ENCODE measurements around the gene WWC2.

WWC2 gene

DNA sequence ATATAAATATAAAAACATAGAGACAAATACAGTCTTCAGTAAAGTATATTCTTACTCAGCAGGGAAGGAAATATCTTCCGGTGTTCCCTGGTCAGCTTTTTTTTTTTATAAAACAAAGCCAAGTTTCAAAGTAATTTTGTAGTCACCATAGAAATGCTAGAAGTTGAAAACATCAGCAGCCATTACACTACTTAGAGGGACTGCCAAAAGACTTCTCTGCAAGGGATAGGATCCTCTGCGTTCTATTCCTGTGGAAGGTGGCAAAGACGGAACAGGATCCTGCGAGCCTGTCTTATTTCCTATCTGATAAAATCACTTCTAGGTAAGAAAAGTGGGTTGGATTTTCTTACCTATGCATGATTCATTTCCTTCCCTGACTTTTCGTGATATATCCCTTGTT, 201.6 kb downstream of the WWC2 start:
- H3K4me3 ChIP-seq (replicated peaks; ENCODE audit: low read depth, low read length): no peak overlapping the region
- DNase-seq (ENCODE audit: low read depth): no peak
- TF ChIP-seq, protein P1, sequence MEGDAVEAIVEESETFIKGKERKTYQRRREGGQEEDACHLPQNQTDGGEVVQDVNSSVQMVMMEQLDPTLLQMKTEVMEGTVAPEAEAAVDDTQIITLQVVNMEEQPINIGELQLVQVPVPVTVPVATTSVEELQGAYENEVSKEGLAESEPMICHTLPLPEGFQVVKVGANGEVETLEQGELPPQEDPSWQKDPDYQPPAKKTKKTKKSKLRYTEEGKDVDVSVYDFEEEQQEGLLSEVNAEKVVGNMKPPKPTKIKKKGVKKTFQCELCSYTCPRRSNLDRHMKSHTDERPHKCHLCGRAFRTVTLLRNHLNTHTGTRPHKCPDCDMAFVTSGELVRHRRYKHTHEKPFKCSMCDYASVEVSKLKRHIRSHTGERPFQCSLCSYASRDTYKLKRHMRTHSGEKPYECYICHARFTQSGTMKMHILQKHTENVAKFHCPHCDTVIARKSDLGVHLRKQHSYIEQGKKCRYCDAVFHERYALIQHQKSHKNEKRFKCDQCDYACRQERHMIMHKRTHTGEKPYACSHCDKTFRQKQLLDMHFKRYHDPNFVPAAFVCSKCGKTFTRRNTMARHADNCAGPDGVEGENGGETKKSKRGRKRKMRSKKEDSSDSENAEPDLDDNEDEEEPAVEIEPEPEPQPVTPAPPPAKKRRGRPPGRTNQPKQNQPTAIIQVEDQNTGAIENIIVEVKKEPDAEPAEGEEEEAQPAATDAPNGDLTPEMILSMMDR (IDR thresholded peaks at IDR 0.05; ENCODE audit: low read length, missing control alignments): no peak

DNA sequence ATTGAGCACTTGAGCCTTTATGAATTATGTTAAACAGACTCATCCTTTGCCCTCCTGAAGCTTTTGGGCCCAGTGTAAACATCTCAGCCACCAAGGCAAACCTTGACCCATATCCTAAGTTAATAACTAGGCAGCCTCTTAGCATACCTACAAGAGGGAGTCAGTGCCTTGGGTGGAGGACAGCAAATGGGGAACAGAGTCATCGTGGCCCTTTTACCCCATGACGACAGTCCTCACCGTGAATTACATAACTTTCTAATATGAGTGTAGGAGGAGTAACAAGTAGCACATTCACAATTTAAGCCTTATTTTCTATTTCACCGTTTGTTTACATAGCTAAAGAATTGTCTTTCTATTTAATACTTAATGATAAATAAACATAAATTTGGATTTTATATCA, 204.2 kb downstream of the WWC2 start:
- no peak overlapping the region for H3K4me3 ChIP-seq (replicated peaks; ENCODE audit: low read depth, low read length)
- TF ChIP-seq, protein P1 (IDR thresholded peaks at IDR 0.05; ENCODE audit: low read length, missing control alignments): no peak
- no peak for DNase-seq (ENCODE audit: low read depth)

DNA sequence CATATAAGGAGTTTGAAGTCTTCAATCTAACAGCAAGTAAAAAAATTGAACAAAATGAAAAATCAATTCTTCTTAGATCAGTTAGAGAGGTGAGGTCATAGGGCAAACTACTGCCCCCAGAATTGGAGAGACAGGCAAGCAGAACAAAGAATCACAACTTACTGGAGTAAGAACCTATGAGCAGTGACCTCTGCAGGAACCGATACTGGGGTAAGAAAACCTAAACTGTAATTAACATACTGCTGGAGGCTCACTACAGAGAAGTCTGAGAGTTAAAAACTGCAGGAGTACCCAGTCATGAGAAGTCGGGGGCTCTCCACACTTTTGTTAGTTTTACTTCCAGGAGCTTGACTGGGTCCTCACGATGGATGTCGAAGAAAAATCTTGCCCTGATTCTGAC, 205.0 kb downstream of the WWC2 start:
- TF ChIP-seq, protein P1 (IDR thresholded peaks at IDR 0.05; ENCODE audit: low read length, missing control alignments): no peak
- no peak for DNase-seq (ENCODE audit: low read depth)
- H3K4me3 ChIP-seq (replicated peaks; ENCODE audit: low read depth, low read length): no peak overlapping the region

DNA sequence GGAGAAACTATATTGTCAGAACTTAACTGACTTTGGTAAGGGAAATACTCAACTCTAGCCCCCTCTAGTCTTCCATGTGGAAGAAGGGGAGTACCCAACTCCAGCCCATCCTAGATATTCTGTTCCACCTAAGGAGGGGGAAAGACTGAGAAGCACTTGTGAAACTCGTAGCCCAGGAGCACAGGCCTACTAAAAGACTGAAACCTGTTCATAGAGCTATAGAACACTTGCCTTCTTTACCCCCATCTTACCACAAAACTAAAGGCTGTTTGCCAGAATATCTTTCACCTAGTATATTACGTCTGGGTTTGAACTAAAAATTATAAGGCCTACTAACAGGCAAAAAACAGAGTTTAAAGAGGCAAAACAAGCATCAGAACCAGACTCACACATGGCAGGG, 205.5 kb downstream of the WWC2 start:
- H3K4me3 ChIP-seq (replicated peaks; ENCODE audit: low read depth, low read length): no peak overlapping the region
- no peak for DNase-seq (ENCODE audit: low read depth)
- TF ChIP-seq, protein P1 (IDR thresholded peaks at IDR 0.05; ENCODE audit: low read length, missing control alignments): no peak

DNA sequence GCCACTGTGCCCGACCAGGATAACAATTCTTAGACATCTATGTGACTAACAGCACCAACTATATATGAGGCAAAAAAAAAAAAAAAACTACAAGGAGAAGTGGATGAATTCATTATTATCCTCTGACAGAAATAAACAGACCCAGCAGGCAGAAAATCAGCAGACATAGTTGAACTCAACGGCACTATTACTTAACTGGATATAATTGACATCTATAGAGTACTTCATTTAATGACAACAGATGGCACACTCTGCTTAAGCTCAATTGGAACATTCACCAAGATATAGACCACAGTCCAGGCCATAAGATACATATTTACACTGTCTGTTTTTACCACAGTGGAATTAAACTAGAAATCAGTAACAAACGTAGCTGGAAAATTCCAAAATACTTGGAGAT, 207.8 kb downstream of the WWC2 start:
- no peak for DNase-seq (ENCODE audit: low read depth)
- H3K4me3 ChIP-seq (replicated peaks; ENCODE audit: low read depth, low read length): no peak overlapping the region
- TF ChIP-seq, protein P1 (IDR thresholded peaks at IDR 0.05; ENCODE audit: low read length, missing control alignments): no peak

DNA sequence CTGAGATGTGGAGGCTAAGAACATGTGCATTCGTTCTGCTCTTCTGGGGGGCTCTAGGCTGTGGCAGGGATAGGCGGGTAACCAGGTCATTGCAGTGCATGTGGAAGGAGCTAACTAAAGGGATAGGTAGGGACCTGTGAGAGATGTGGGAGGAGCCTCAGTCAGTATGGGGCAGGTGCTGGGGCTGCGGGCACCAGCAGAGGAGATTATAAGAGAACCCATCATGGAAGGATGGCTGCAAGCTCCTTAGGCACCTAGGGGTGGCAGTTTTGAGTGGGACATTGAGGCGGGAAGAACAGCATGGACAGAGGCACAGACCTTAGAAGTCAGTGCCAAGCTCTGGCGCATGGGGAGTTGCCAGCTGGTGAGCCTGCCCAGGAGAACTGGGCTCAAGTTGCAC, 213.8 kb downstream of the WWC2 start:
- DNase-seq (ENCODE audit: low read depth): no peak
- H3K4me3 ChIP-seq (replicated peaks; ENCODE audit: low read depth, low read length): no peak overlapping the region
- TF ChIP-seq, protein P1 (IDR thresholded peaks at IDR 0.05; ENCODE audit: low read length, missing control alignments): no peak

DNA sequence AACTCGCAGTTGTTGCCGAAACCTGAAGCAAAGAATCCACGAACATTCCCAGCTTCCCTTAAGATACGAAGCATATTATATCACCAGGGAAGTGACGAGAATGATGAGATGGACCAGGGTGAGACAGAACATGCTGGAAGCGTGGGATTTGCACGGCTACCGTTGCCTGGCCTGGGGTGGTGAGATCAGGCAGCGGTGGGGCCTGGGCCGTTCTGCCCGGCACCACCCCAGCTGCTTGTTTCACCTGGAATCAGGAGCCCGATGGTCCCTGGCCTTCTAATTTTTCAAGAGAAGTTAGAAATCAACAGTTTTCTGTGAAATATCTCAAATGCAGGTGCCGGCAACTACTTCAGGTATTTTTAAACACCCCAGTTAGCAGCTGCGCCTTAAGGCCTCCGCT, 215.3 kb downstream of the WWC2 start:
- TF ChIP-seq, protein P1 (IDR thresholded peaks at IDR 0.05; ENCODE audit: low read length, missing control alignments): no peak

More for the DNA sequence above, 215.3 kb downstream of the WWC2 start:
- no peak for DNase-seq (ENCODE audit: low read depth)
- no peak overlapping the region for H3K4me3 ChIP-seq (replicated peaks; ENCODE audit: low read depth, low read length)
